Measurements from ENCODE around the gene UNKL. TPM values are rescaled to one million over a fixed set of nuclear protein-coding genes. Genes with fewer than 3 reads are reported as not detected.
A peak's percentile ranks its signal among the peaks of the same experiment; 100 is the strongest.

The UNKL gene
- total RNA-seq, 4 donors from 2014 or later, result 31.8 to 38.8 (median 35.8) TPM

DNA sequence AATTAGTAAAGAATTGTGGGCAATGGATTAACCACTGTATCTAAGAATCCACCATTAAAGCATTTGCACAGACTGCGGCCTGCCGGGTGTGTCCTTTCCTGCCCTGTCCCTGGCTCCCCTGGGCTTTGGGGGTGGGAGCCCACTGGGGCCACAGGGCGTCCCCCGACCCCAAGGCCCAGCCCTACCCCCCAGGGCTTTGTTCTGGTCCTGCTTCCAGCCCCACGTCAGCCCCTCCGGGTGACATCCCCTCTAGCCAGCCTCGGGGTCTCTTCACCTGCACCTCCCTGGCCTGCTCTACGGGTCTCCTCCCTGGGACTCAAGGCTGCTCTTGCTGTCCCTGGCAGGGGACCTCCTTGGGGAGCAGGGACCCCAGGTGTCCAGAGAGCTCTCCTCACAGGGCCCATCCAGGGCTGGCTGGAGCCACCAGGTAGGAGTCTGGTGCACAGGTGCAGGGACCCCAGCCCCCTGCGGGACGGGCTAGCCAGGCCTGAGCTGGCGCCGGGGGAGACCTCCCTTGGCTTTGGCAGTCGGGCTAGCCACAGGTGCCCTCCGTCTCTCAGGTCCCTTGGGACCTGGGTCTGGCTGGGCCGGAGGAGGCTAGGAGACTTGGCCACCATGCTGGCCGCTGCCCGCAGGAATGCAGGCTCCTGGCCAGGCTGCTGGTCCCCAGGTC is 87.4 kb downstream of the UNKL start:
- H3K4me1 ChIP-seq, result no peaks in the 10 kb centered on the region
- intact Hi-C loops (cut with DNase I; ENCODE audit: low total_unique reads), result no loop called here
- DNase-seq (no peak), ATAC-seq (no peak)
- H3K27ac ChIP-seq, result peak overlapping the region in 1 of 4 donors; percentile 8
- TF ChIP-seq POLR2A (IDR thresholded peaks at IDR 0.05), result no peak
- TF ChIP-seq, protein P1, sequence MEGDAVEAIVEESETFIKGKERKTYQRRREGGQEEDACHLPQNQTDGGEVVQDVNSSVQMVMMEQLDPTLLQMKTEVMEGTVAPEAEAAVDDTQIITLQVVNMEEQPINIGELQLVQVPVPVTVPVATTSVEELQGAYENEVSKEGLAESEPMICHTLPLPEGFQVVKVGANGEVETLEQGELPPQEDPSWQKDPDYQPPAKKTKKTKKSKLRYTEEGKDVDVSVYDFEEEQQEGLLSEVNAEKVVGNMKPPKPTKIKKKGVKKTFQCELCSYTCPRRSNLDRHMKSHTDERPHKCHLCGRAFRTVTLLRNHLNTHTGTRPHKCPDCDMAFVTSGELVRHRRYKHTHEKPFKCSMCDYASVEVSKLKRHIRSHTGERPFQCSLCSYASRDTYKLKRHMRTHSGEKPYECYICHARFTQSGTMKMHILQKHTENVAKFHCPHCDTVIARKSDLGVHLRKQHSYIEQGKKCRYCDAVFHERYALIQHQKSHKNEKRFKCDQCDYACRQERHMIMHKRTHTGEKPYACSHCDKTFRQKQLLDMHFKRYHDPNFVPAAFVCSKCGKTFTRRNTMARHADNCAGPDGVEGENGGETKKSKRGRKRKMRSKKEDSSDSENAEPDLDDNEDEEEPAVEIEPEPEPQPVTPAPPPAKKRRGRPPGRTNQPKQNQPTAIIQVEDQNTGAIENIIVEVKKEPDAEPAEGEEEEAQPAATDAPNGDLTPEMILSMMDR (IDR thresholded peaks at IDR 0.05 in 4 of 5, conservative IDR thresholded peaks at IDR 0.05 in 1 of 5), result no peak
- in situ Hi-C loops (cut with MboI; ENCODE audit: low sequenced_read_pairs in 4 of 4), result no loop called here
- peaks cover 0 to 25% of the 10 kb centered on the region in 2 donors for H3K36me3 ChIP-seq
- no peak overlapping the region for H3K4me3 ChIP-seq
- no peaks in the 10 kb centered on the region for H3K9me3 ChIP-seq
- H3K27me3 ChIP-seq, result peaks cover 4 to 18% (median 14%) of the 10 kb centered on the region in 3 donors

DNA sequence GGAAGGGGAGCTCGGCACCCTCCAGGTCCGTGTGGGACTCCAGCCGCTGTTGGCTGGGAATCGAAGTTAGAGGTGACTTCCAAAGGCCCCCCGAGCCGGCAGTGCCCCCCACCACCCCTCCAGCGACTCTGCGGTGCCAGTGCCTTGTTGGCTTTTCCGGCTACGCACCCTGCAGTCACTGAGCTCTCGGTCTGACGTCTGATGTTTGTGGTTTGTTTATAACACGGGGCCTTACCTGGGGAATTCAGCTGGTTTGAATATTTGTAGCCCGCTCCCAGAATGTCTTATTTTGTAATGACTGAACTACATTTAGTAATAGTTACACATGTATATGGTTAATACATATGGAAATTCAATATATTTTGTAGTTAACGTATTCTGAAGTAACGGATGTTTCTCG is 88.1 kb downstream of the UNKL start:
- TF ChIP-seq, protein P1 (IDR thresholded peaks at IDR 0.05 in 4 of 5, conservative IDR thresholded peaks at IDR 0.05 in 1 of 5), result no peak
- no peak for ATAC-seq
- H3K27ac ChIP-seq, result no peak overlapping the region
- no peak for DNase-seq
- in situ Hi-C loops (cut with MboI; ENCODE audit: low sequenced_read_pairs in 4 of 4) (no loop called here), intact Hi-C loops (cut with DNase I; ENCODE audit: low total_unique reads) (no loop called here)
- H3K4me1 ChIP-seq, result no peaks in the 10 kb centered on the region
- H3K9me3 ChIP-seq, result no peaks in the 10 kb centered on the region
- H3K27me3 ChIP-seq, result peaks cover 2 to 11% (median 8%) of the 10 kb centered on the region in 3 donors
- H3K36me3 ChIP-seq, result peaks cover 0 to 30% of the 10 kb centered on the region in 2 donors
- H3K4me3 ChIP-seq, result no peak overlapping the region

DNA sequence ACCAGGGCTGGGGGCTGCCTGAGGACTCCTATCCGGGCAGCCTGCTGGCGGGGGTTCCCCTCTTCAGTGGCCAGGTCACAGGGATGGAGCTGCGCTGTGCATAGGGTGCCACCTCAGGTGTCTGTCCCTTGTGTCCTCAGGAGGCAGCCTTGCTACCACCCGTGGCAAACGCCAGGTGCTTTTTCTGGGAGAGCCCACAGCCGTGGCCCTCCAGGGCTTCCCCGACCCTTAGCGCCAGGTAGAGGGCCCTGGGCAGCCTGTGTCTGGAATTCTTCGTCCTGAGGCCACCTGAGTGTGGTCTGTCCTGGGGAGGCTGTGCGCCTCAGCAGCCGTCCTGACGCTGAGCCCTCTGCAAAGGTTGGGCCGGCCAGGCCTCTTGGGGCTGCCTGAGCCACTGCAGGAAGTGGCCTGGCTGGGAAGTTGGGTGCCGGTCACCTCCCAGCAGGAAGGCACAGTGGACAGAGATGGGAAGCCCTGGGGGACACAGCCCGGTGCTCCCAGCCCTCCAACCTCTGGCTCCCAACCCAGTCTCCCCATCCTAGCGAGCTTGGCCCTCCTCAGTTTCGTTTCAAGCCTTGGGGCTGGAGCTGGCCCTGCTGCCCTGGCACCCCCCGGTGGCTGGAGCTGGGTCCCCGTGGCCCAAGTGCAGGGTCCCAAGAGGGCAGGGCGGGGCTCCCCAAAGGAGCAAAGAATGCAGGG is 88.7 kb downstream of the UNKL start:
- Histone ChIP-seq H3K4me3 (no peak overlapping the region), H3K4me1 (no peaks in the 10 kb centered on the region), H3K36me3 (peaks cover 0 to 33% of the 10 kb centered on the region in 2 donors), H3K27me3 (peaks cover 0 to 9% (median 5%) of the 10 kb centered on the region in 3 donors), H3K27ac (no peak overlapping the region), H3K9me3 (no peaks in the 10 kb centered on the region)
- in situ Hi-C loops (cut with MboI; ENCODE audit: low sequenced_read_pairs in 4 of 4) (no loop called here), intact Hi-C loops (cut with DNase I; ENCODE audit: low total_unique reads) (no loop called here)
- DNase-seq (no peak), ATAC-seq (no peak)
- TF ChIP-seq, protein P1 (IDR thresholded peaks at IDR 0.05 in 4 of 5, conservative IDR thresholded peaks at IDR 0.05 in 1 of 5), result no peak
- no peak for TF ChIP-seq POLR2A (IDR thresholded peaks at IDR 0.05)

DNA sequence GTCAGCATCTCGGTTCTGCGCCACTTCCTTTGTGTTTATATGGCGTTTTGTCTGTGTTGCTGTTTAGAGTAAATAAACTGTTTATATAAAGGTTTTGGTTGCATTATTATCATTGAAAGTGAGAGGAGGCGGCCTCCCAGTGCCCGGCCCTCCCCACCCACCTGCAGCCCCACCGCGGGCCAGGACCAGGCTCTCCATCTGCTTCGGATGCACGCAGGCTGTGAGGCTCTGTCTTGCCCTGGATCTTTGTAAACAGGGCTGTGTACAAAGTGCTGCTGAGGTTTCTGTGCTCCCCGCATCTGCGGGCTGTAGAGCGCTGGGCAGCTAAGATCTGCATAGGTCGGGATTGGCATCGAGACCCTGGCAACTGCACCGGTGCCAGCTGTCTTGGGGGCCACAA is 89.2 kb downstream of the UNKL start:
- H3K9me3 ChIP-seq, result no peaks in the 10 kb centered on the region
- H3K27me3 ChIP-seq, result peaks cover 0 to 3% (median 0%) of the 10 kb centered on the region in 3 donors
- TF ChIP-seq, protein P1 (IDR thresholded peaks at IDR 0.05 in 4 of 5, conservative IDR thresholded peaks at IDR 0.05 in 1 of 5), result no peak
- no peak for TF ChIP-seq POLR2A (IDR thresholded peaks at IDR 0.05)
- H3K4me3 ChIP-seq, result no peak overlapping the region
- intact Hi-C loops (cut with DNase I; ENCODE audit: low total_unique reads), result no loop called here
- H3K36me3 ChIP-seq, result peaks cover 0 to 39% of the 10 kb centered on the region in 2 donors
- ATAC-seq, result no peak
- no peak overlapping the region for H3K27ac ChIP-seq
- H3K4me1 ChIP-seq, result no peaks in the 10 kb centered on the region
- in situ Hi-C loops (cut with MboI; ENCODE audit: low sequenced_read_pairs in 4 of 4), result no loop called here
- no peak for DNase-seq
